HTR-8/SVneo (cell line): ENCODE data around the gene PBRM1.
A peak's percentile ranks its signal among the peaks of the same experiment; 100 is the strongest.
"Not testable (repeated sequence)": the region's sequence is repeated elsewhere in the genome, so short reads cannot be mapped to it uniquely, and the experiment has no call there.

Experiments
- DNase-seq: peaks from one replicate; pipeline ENCODE4 v3.0.0; 2011; ENCODE audit warnings: low spot score, mixed read lengths; ENCODE audit not compliant: insufficient read length
- FAIRE-seq: peaks from 2 replicates; lab custom pipeline; 2011; peaks lifted over from hg19 to GRCh38; lab: Jason Lieb, UNC

PBRM1 gene

DNA sequence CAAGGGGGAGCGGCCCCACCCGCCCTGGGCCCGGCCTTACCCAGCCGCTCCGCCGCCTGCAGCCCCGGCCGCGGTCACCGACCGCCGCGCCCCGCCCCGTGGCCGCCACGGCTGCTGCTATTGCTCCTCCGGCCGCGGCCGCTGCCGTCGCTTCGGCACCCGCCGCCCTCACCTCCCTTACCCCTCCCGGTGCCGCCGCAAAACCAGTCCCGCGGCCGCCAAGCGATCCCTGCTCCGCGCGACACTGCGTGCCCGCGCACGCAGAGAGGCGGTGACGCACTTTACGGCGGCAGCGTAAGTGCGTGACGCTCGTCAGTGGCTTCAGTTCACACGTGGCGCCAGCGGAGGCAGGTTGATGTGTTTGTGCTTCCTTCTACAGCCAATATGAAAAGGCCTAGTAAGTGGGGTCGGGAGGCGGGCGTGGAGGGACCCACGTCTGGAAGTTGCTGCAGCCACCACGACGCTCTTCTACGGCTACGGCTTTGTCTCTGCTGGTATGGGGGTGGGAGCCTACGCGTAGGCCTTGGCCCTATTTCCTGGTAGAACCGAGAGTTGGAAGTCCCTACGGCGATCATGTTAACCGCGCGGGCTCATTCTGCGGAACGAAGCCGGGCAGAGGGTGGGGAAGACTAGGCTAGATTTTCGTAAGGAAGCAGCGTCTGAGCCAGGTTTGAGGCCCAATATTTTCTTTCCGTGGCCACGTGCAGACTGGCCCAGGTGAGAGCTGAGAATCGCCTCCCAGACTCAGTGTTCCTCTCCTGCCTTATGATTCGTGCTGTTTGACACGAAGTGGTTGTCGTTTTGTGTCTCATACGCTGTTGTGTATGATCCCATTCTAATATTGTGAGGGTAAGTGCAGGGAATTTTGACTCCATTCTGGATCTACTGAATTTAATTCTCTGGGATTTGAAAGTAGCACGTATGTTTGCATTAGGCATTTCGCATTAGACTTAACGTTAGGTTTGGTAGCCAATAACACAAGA, at the start of gene PBRM1, which contains the start of gene GNL3:
Gene PBRM1, minus strand, starts transcription at position 205 of the 983 bp plus-strand sequence.
Gene GNL3, plus strand, starts transcription at position 324 of the 983 bp plus-strand sequence. Its CDS starts 61 bp downstream, at position 385.
- DNase-seq: peak; percentile 84
- peak; percentile 100 for FAIRE-seq

DNA sequence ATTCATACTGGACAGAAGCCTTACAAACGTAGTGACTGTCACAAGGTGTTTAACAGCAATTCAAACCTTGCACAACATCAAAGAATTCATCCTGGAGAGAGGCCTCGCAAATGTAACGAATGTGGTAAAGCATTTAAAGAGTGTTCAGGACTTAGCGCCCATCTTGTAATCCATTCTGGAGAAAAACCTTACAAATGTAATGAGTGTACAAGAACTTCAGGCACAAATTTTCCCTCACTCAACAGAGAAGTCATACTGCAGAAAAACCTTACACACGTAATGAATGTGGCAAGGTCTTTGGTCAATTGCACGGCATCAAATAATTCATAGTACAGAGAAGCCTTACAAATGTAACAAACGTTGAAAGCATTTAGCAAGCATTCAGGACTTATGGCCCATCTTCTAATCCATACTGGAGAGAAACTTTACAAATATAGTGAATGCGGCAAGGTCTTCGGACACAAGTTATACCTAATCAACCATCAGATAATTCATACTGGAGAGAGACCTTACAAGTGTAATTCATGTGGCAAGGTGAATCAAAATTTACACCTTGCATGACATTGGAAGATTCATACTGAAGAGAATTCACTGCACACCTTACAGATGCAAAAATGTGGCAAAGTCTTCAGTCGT, 47.7 kb upstream of the PBRM1 start:
- DNase-seq (no peak), FAIRE-seq (no peak)

DNA sequence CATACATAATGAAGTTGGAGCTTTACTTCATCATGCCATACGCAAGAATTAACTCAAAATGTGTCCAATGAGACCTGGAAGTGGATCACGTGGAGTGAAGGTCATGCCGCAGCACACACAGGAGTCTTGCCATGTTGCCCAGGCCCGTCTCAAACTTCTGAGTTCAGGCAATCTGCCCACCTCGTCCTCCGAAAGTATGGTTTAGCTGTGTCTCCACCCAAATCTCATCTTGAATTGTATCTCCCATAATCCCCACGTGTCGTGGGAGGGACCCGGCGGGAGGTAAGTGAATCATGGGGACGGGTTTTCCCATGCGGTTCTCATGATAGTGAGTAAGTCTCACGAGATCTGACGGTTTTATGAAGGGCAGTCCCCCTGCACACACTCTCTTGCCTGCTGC, 45.9 kb upstream of the PBRM1 start:
- no peak for FAIRE-seq
- DNase-seq: no peak

DNA sequence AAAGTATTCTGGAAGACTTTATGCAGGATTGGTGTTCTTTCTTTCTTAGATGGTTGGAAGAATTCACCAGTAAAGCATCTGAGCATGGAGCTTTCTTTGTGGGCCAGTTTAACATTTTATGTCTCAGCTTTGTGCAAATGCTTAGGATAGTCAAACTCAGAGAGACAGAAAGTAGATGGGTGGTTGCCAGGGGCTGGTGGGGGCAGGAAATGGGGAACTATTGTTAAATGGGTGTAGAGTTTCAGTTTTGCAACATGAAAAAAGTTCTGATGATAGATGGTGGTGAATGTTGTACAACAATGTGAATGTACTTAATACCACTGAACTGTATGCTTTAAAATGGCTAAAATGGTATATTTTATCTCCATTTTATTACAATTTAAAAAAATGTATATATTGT, 45.0 kb upstream of the PBRM1 start:
- no peak for DNase-seq
- no peak for FAIRE-seq

DNA sequence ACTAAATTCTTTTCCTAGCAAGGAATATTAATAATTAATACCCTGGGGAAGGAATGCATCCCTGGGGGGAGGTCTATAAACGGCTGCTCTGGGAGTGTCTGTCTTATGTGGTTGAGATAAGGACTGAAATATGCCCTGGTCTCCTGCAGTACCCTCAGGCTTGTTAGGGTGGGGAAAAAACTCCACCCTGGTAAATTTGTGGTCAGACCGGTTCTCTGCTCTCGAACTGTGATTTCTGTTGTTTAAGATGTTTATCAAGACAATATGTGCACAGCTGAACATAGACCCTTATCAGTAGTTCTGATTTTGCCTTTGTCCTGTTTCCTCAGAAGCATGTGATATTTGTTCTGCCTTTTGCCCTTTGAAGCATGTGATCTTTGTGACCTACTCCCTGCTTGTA, 43.0 kb upstream of the PBRM1 start:
- not testable (repeated sequence) for FAIRE-seq, DNase-seq

DNA sequence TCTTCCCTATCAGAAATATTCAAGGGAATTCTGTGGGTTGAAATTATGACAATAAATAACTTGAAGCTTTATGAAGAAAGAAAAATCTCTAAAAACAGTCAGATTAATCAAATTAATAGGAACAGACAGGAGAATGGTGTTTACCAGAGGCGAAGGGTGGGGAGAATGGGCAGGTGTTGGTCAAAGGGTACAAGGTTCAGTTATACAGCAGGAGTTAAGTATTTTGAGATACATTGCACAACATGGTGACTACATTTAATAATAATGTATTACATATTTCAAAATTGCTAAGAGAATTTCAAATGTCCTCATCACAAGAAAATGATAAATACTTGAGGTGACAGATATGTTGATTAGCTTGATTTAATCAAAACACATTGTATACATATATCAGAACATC, 38.8 kb upstream of the PBRM1 start:
- FAIRE-seq (no peak), DNase-seq (no peak)

DNA sequence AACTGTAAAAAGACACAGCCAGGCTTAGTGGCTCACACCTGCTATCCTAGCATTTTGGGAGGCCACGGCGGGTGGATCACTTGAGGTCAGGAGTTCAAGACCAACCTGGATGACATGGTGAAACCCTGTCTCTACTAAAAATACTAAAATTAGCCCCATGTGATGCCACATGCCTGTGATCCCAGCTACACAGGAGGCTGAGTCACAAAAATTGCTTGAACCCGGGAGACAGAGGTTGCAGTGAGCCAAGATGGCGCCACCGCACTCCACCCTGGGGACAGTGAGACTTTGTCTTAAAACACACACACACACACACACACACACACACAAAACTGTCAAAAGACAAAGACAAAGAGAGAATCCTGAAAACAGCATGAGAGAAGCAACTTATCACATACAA, 38.2 kb upstream of the PBRM1 start:
- FAIRE-seq: no peak
- no peak for DNase-seq

DNA sequence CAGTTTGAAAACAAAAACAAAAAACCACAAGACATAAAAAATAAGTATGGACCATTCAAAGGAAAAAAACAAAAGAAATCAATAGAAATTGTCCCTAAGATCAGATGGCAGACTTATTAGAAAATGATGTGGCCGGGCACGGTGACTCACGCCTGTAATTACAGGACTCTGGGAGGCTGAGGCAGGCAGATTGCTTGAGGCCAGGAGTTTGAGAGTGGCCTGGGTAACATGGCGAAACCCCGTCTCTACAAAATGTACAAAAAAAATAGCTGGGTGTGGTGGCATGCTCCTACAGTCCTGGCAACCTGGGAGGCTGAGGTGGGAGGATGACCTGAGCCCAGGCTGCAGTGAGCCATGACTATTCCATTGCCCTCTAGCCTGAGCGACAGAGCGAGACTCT, 36.8 kb upstream of the PBRM1 start:
- DNase-seq: no peak

DNA sequence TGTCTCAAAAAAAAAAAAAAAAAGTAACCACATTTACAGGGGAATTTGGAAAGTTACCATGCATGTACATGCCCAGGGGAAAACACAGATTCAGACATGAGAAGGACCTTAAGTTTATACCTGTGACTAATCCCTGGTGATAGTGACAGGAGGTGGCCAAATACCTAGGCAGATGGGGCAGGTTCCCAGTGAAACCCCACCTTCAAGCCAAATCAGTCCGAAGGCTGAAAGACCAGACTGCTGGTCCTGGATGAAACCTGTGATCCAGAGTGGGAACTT, 36.0 kb upstream of the PBRM1 start:
- FAIRE-seq: no peak
- DNase-seq: no peak

More for the DNA sequence above, 36.8 kb upstream of the PBRM1 start:
- FAIRE-seq: no peak

DNA sequence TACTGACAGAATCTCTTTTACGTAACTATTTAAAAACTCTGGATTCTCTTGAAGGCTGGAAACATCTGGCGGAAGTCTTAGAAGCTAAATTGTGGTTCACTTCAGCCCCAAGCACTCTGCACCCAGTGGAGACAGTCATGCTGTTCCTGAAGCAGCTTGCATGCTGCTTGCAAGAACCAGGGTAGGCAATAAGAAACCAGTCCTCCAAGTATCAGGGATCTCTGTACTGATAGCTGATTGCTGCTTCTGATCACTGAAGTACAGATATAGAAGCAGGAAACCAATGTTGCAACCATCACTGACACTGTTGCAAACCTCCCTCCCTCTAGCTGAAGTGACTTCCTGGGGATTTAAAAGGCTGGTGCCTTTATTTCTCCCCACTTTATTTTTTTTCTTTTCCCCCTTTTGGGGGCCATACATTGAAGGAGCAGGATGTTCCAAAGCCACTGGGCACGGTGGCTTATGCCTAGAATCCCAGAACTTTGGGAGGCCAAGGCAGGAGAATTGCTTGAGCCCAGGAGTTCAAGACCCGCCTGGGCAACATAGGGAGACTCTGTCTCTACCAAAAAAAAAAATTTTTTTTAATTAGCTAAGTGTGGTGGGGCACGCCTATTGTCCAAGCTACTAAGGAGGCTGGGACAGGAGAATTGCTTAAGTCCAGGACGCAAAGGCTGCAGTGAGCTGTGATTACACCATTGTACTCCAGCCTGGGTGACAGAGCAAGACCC, 35.5 kb upstream of the PBRM1 start:
- DNase-seq (no peak), FAIRE-seq (no peak)

DNA sequence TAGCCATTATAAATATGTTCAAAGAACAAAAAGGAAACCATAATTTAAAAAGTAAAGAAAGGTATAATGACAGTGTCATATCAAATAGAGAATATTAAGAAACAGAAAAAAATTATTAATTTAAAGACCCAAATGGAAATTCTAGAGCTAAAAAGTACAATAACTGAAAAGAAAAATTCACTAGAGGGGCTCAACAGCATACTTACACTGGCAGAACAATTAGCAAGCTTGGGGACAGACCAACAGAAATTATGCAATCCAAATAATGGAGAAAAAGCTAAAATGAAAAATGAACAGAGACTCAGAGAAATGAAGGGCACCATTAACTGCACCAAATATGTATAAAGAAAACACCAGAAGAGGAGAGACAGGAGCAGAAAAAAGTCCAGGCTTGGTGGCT, 33.9 kb upstream of the PBRM1 start:
- no peak for DNase-seq
- FAIRE-seq: no peak

DNA sequence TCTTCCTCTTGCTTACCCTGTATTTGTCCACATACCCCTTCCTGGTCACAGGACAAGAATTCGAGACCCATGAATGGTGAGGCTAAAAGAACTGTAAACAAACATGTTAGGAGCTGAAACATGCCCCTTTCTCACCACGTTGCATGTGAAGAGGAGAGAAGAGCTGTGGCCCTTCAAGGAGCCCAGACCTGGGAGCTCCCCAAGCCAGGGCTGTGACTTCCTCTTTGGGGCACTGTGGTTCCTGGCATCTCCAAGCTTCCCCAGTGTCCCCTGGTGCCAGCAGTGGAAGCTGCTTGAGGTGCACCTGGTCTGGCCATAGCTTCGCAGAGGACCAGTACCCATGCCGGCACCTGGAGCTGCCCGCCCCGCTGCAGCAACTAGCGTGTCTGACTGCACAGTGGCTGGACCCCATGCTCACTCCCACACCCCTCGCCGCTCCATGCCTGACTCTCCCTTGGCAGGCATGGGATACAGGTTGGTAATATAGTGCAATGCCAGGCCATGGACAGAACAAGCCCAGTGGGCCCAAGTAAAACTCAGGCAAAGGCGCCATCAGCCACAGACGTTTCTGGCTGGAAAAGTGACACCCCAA, 30.1 kb upstream of the PBRM1 start:
- no peak for DNase-seq
- FAIRE-seq: no peak

DNA sequence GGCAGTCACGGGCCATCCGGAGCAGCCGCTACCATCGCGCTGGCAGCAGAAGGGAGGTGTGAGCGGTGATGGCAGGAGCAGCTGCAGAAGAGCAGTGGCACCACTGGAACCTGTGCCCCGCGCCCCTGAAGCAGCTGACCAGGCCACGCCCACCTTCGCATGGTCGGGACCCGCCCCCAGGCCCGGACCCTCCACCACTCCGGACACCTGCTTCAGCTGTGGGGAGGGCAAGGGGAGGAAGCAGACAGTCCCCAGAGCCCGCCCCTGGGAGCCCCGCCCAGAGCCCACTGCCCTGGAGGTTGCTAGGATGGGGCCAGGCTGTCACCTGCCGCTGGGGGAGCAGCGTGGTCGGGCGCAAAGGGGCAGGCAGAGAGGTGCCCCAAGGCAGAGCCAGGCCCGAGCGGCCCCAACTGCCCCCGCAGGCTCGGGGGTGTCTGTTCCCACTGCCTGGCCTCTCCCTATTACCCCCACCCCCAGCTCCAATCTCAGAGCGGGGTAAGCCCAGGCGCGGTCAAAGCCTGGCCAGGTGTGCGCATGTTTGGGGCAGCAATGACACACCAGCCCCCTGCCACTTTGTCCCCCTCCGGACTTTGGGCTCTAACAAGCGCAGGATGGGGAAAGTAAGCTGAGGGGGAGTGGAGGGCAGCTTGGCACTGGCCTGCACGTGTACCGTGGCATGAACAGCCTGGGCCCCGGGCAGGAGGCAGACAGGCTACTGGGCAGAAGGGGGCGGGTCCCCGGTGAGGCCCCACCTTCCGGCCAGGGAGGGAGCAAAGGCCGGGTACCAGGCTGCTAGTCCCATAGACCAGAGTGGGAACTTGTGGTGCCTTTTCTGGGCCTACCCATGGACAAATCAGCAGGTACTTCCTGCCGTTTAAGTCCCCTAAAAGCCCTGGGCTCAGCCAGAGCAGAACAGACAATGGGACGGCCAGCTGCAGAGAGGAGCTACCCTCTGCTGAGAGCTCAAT, 28.9 kb upstream of the PBRM1 start:
- FAIRE-seq (no peak), DNase-seq (no peak)

DNA sequence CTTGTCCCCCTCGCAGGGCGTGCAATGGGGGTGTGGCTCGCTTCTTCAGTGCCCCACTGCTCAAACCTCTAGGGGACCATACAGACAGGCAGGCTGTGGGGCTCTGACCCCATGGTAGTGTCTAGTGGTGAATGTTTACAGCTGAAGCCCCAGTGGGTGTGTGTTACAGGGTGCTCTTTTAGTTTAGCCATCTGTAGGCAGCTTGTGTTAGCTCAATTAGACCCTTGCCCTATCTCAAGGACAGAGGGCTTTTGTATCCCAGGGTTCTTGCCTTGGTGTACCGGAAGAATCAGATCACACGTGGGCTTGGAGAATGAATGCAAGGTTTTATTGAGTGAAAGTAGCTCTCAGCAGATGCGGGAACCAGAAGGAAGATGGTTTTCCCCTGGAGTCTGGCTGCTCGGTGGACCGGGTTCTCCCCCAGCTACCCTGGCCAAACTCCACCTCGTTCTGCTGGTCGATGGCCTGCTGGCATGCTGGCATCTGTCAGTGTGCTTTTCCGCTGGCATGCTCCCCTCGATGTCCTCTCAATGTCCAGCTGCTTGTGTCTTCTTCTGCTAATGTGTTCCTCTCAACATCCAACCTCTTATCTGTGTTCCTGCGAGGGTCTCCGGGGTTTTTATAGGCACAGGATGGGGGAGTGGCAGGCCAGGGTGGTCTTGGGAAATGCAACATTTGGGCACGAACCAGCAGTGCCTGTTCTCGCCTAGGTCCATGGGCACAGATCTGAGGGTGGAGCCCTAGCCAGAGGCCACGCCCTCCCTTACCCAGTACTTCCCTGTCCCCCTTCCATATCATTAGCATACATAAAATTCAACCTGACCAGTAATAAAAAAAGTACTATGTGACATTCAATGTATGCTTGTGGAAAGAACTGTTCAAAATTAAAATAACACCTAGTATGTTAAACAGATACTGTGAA, 26.8 kb upstream of the PBRM1 start:
- no peak for FAIRE-seq
- no peak for DNase-seq

DNA sequence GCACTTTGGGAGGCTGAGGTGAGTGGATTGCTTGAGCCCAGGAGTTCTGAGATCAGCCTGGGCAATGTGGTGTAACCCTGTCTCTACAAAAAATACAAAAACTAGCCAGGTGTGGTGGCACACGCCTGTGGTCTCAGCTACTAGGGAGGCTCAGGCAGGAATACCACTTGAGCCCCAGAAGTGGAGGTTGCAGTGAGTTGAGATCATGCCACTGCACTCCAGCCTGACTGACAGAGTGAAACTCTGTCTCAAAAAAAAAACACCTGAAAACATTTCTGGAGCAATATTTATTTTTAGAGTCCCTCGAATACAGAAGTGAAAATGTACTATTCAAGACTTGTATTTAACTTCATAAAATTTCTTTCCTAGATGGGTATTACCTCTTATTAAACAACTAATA, 24.8 kb upstream of the PBRM1 start:
- FAIRE-seq (no peak), DNase-seq (no peak)

DNA sequence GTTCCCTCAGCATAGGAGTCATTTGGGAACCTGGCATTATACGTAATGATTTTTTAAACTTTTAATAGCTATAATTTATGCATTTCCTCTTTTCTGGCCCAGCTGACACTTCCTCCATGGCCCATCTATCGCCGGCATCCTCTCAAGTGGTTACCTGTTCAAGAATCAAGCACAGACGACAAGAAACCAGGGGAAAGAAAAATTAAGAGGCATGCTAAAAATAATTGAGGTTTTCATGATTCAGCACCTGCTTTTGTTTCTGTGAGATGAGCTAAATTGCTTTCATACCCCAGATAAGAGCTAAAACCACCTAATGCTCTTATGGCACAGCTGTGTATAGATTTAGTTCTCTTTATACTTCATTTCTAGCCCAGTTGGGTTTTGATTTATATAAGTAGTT, 21.9 kb upstream of the PBRM1 start:
- FAIRE-seq (no peak), DNase-seq (no peak)

DNA sequence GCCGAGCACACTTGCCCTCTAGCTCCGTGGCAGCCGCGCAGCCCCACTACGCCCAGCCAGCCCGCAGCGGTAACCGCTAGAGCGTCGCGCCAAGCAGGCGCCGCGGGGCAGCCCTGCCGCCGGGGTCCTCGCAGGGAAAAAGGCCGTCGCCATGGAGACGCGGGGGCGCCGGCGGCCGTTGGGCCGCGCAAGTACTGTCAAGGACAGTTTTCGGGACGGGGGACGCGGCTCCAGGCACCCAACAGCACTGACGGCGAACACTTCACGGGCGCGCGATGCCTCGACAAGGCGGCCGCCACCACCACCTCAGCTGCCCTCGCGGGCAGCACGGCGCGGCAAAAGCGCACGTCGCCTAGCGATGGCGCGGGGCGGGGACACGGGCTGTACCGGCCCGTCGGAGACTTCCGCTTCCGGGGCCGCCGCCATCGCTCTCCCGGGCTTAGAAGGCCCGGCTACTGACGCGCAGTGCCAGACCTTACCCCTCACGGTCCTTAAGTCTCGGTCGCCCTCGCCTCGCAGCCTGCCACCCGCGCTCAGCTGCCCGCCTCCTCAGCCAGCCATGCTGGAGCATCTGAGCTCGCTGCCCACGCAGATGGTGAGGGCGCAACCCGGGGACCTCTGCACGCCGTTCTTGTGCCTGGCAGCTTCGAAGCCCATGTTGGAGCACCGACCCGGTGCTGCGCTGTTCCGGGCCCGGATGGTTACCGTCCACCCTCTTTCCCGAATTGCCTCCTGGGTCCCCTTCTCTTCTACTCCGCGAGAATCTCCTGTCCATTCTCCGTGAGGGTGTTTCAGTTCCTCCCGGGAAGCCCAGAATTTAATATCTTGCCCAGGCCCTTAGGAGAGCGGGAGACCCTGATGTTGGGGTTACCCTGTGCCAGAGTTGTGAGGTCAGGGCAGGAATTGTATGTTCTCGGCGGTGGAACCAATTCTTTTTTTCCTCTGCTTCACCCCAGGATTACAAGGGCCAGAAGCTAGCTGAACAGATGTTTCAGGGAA, 20.3 kb upstream of the PBRM1 start, which contains the start of the genes GLT8D1 and SPCS1:
Gene GLT8D1, minus strand, starts transcription at position 104 of the 999 bp plus-strand sequence. CDS start 5,331 bp downstream, outside the sequence.
Gene SPCS1, plus strand, starts transcription at position 419 of the 999 bp plus-strand sequence. Its CDS starts 141 bp downstream, at position 560.
- FAIRE-seq (peak; percentile 88), DNase-seq (peak; percentile 87)
